SK-MEL-5 (cell line): ENCODE data around the gene TCEA3. TPM values are rescaled to one million over a fixed set of nuclear protein-coding genes. Genes with fewer than 3 reads are reported as not detected.

Source experiments
- DNase-seq: peaks from one replicate; pipeline ENCODE4 v3.0.0-alpha.2; 2016; ENCODE audit warnings: low read depth, low spot score
- in situ Hi-C: cut with HindIII; loops from 2 replicates; pipeline ENCODE4 v1.10.0; 2016; ENCODE audit warnings: low sequenced_read_pairs, high pct_unique_total_duplicates, low pct_unique_long_range_greater_than_20kb
- total RNA-seq: library from RNA; depleted of rRNA; stranded (reverse); fragments of >200 nt; shearing (Covaris generic); gene quantifications from 2 replicates; pipeline ENCODE4 v1.2.3, GENCODE V29; 2014

The TCEA3 gene
- total RNA-seq, 1 experiment from 2014 or later = 0.05 TPM

- no peak for DNase-seq
- in situ Hi-C loops = no loop called here
These were observed 62.3 kb downstream of the TCEA3 start for GRCh38 chr1:23362218-23362713.

GRCh38 chr1:23358310-23358875, 66.2 kb downstream of the TCEA3 start:
- in situ Hi-C loops = no loop called here
- DNase-seq = no peak

DNA sequence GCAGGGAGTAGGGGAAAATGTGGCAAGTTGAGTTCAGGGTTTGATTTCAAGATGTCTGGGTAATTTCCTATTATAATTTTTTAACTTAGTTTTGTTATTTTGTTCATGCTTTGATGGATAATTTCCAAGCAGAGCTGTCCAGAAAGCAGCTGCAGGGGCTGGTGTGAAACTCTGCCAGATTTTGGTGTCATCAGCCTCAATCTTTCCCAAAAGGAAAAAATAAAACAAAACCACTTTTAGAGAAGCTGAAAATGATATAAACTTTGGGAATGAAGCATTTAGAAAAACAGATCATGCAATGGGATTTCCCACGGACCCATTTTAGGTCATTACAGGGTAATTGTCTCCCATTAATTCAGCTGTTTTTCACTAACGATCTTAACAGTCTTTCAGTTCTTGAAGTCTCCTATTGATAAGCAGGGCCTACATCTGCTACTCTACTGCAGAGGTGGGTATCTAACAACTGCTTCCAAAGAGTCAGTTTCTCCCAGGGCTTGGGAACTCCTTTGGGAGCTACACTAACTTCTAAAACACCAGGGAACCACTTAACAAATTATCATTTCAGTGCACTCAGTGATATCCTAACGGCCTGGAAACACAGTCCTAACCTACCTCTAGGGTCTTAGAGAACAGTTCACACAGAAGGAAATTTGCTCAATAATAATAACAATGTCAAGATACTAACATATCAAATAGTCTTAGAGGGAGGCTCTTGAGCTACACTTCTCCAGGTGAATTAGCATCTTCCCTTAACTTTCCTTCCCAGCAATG, 67.2 kb downstream of the TCEA3 start:
- in situ Hi-C loops = no loop called here
- DNase-seq = no peak

- in situ Hi-C loops = no loop called here
- no peak for DNase-seq
These were observed 67.9 kb downstream of the TCEA3 start for GRCh38 chr1:23356471-23357137.

- DNase-seq = no peak
- in situ Hi-C loops = no loop called here
These were observed 70.3 kb downstream of the TCEA3 start for GRCh38 chr1:23354245-23354644.

DNA sequence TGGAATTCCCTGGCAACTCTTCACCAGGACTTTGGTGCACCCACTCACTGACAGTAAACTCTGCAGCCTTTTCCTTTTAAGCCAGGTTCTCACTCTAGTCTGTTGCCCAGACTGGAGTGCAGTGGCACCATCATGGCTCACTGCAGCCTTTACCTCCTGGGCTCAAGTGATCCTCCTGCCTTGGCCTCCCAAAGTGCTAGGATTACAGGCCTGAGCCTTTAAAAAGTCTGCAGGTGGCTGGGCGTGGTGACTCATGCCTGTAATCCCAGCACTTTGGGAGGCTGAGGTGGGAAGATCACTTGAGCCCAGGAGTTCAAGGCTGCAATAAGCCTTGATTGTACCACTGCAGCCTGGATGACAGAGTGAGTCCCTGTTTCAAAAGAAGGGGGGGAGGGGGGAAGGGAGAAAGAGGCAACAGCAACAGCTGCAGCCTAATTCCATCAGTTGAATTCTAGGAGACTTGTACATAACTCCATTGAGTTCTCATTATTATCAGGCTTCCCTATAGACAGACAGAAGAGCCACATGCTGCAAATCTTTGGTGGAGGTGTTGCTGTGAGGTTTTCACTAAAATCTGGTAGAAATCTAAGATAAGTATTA, 72.4 kb downstream of the TCEA3 start:
- no peak for DNase-seq

GRCh38 chr1:23345920-23346319, 78.6 kb downstream of the TCEA3 start:
- DNase-seq = no peak
- in situ Hi-C loops = no loop called here

More for the DNA sequence above, 72.4 kb downstream of the TCEA3 start:
- in situ Hi-C loops = no loop called here

DNA sequence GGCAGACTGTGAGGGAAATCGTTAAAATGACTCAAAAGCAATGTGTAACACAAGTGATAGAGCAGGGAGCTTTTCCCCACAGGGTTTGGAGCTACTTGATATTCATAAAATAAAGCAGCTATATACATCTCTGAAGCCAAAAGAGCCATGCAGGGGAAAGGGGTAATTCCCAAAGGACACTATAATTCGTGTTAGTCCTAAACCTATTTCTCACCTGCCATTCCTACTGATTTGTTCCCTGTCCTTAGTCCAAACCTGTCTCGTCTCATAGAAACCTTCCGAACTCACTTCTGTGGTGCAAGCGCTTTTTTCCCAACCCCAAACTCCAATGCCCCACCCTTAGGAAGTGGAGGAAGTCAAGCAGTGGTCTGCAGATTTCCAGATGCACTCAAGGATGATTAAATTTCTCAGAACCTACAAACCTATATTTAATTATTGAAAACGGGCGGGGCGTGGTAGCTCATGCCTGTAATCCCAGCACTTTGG, 79.5 kb downstream of the TCEA3 start:
- in situ Hi-C loops = no loop called here
- peak; percentile 8 for DNase-seq

DNA sequence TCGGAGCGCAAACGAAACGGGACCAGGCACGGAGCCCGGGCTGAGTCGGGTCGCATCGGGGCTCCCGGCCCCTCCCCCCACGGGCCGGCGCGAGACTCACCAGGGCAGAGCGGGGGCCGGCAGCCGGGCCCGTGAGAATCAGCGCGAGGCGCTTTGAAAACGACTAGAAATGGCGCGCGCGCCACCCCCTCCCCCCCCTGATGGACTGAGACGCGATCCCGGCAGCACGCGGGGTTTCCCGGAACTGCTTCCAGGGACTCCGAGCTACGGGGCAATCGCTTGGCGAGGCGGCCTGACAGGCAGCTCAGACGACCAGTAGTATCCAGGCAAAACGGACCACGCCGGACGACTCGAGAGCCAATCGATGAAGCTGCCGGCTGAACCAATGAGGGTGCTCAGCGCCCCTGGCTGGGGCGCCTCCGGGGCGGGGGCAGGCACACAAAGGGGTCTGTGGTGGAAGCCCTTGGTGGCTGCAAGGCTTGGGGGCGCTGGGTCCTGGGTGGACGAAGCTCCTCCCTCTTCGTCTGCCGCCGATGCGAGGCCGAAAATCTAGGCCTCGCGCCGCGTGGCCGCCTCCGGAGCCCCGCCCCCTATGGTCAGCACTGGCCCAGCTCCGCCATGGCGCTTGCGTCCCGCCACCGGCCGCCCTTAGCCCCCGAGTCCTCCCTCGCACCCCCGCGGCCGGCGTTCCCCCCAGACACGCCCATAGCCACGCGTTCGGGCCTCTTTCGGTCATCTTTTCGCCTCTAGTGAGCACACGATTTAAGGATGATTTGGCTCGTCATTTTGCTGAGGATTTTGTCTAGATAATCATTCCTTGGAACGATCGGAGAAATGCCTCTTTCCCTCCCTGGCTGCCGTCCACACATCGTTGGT, 80.2 kb downstream of the TCEA3 start, which contains the start of gene HNRNPR:
Gene HNRNPR, minus strand, starts transcription at position 174 of the 876 bp plus-strand sequence. CDS start 3,276 bp downstream, outside the sequence.
- in situ Hi-C loops = no loop called here
- DNase-seq = peak; percentile 99

DNA sequence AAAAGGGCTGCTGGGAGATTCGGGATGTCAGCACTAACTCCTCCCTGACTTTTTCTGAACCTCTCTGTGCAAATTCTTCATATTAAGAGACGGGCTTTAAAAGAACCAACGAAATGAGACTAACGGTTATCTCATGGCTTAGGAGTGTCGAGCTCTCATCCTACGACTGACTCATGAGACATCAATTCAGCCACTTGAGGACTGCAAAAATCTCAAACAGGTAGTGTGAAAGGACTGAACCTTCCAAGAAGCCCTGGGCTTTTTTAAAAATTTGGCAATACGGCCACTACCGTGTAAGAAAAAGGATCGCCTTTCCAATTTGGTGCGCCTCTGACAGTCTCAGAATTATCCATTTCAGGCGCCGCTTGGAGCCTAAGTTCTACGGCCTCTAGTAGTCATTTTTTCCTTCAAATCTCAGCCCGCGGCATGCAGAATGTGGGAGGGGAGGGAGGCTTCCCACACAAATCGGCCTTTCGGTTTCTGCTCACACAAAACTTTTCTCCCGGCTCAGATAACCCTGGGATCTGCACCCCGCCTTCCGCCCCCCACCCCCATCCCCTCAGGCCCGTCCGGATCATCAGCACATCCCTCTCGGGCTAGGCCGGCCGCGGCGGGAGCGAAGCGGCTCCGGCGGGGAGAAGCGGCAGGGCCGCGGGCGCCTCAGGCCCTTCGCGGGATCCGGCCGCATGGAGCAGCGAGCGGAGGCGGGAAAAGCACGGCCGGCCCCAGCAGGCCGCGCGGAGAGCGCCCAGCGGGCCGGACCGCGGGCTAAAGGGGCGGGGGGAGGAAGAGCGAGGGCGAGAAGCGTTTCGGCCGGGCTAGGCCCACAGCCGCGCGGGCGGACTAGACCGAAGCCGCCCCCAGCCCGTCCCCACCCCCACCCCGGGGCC, 81.1 kb downstream of the TCEA3 start:
- in situ Hi-C loops = no loop called here
- DNase-seq = peak; percentile 42

DNA sequence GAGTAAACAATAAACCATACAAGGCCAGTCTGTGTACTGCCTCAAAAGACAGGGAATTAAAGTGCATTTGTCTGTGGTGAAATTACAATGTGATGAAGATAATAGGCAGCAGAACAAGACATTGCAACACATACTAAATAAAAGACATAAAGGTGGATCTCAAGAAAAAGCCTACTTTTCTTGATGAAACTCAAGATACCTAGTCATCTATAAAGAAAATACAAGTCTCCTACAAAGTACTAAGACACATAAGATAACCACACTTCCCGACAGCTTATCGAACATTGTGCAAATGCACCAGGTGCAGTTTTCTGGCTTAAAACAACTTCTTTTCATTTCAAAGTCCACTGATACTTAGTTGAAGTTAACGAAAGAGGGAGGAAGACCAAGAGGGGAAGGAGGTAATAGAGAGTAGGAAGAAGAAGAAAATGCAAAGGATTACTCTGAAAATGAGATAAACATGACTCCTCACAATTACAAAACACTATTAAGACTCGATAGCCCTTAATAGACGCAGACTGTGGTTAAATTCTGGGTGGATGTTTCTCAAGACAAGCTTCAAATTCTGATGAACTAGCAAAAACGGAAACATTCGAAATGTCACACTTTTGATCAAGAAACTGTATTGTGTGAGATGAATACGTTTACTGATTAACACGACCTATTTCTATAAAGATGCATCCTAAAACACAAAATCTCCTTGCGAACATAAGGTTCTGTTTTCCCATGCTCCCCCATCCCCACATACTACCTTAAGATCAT, 82.4 kb downstream of the TCEA3 start:
- peak; percentile 5 for DNase-seq
- in situ Hi-C loops = no loop called here

DNA sequence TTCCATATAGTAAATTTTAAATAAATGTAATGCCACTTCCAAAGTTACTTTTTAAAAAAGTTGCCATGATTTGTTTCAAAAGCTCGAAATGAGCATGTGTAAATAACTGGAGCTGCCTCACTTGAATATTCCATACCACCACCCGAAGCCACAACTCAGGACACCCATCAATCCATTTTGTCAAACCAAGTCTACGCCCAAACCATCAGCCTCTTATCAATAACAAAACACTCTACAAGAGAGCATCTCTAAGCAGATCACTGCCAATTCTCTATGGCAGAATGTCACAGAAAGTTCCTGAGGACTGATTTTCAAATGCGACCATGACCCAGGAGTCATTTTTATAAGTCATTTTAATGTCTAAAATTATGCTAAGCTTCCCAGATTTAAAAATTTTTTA, 84.9 kb downstream of the TCEA3 start:
- DNase-seq = no peak
- in situ Hi-C loops = no loop called here

DNA sequence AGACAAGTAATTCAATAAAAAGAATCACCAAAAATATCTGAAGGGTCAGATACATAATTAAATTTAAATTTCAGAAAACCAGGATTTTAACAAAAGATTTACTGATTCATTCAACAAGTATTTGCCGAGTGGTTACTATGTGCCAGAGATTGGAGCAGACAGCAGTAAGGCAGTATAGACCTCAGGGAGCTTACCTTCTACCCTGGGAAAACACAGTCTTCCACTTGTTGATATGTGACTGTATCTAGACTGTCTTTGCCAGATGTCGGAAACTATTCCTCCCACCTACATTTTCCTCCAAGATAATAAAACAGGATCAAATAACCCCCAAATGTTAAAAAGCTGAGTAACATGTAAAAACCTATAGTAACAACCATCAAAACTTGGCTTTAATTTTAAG, 86.7 kb downstream of the TCEA3 start:
- no peak for DNase-seq
- in situ Hi-C loops = no loop called here

DNA sequence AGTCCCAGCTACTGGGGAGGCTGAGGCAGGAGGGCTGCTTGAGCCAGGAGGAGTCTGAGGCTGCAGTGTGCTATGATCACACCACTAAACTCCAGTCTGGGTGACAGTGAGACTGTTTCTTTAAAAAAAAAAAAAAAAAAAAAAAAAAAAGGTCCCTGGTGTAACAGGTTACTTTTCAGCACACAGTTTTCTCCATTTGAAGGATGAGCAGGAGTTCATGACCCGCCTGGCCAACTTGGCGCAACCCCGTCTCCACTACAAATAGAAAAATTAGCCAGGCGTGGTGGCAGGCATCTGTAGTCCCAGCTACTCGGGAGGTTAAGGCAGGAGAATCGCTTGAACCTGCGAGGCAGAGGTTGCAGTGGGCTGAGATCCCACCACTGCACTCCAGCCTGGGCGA, 92.8 kb downstream of the TCEA3 start:
- in situ Hi-C loops = no loop called here

More for the DNA sequence above, 92.8 kb downstream of the TCEA3 start:
- no peak for DNase-seq
